NT2/D1 (cell line): ENCODE measurements around the gene BACH2.
"Not testable (repeated sequence)": the region's sequence is repeated elsewhere in the genome, so short reads cannot be mapped to it uniquely, and the experiment has no call there.

Experiments
- DNase-seq: peaks from one replicate; pipeline ENCODE4 v3.0.0-alpha.2; 2011; ENCODE audit warnings: low read depth, low spot score
- H3K27me3 ChIP-seq: 2 replicates; pipeline ENCODE4 v1.6.0; 2011; ENCODE audit warnings: mild to moderate bottlenecking; ENCODE audit not compliant: insufficient read length, insufficient read depth
- H3K36me3 ChIP-seq: 2 replicates; pipeline ENCODE4 v1.6.1; 2011; ENCODE audit warnings: mild to moderate bottlenecking, low read length, mixed read lengths; ENCODE audit not compliant: insufficient read depth, insufficient read length
- H3K4me1 ChIP-seq: 2 replicates; pipeline ENCODE4 v1.5.1; 2011; ENCODE audit not compliant: insufficient read depth, insufficient read length
- H3K4me3 ChIP-seq: 2 replicates; pipeline ENCODE4 v1.5.1; 2011; ENCODE audit warnings: low read depth; ENCODE audit not compliant: insufficient read length
- H3K9ac ChIP-seq: 2 replicates; pipeline ENCODE4 v1.6.0; 2011; ENCODE audit warnings: low read depth; ENCODE audit not compliant: insufficient read length
- H3K9me3 ChIP-seq: 2 replicates; pipeline ENCODE4 v1.5.1; 2011; ENCODE audit warnings: mild to moderate bottlenecking, low read length; ENCODE audit not compliant: insufficient read depth
- SUZ12 ChIP-seq: IDR thresholded peaks from 2 replicates; pipeline ENCODE4 v1.6.1; 2011; ENCODE audit not compliant: insufficient read length, insufficient read depth; ENCODE audit errors: extremely low read depth
- YY1 ChIP-seq: IDR thresholded peaks from 2 replicates; pipeline ENCODE4 v1.6.1; 2011; ENCODE audit not compliant: insufficient read length, insufficient read depth
- ZNF274 ChIP-seq: IDR thresholded peaks from 2 replicates; pipeline ENCODE4 v1.6.1; 2011; ENCODE audit warnings: mild to moderate bottlenecking, low read depth, low read length

The BACH2 gene

DNA sequence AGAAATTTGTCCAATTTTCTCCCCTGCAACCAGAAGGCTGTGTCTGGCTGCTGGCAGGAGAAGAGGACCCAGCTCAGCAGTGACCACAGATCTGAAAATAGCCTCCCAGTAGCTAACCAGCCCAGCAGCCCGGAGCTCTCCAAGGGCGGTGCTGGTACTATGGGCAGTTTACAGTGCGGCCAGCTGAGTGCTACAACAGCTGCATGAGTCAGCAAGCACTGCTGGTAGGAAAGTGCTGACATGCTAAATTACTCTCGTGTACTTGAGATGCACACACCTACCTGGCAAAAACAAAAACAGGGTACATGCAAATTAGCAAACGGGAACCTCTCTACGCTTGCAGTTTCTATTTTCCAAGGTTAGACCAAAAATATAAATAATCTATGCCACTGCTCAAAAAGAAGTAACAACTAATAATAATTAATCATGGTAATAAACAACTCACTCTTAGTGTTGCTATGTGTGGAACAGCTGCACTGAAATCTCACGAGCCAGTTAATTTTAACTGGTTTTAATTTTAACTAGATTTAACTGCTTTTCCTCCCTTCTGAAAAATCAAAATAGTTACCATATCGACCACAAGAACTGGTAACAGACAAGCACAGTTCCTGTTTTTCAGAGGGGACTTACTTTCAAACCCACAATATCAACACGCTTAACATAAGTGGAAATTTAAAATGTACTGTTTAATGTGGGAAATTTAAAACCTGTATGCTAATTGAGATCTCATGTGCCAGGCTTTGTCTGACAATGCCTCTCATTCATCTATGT is 10.8 kb downstream of the BACH2 start:
- Histone ChIP-seq H3K4me3 (no peak overlapping the region), H3K27me3 (no peaks in the 10 kb centered on the region), H3K36me3 (no peaks in the 10 kb centered on the region), H3K9ac (peak overlapping the region; percentile 54), H3K4me1 (peaks cover 5% of the 10 kb centered on the region), H3K9me3 (no peaks in the 10 kb centered on the region)
- DNase-seq = no peak
- TF ChIP-seq ZNF274 = no peak
- TF ChIP-seq YY1 = no peak
- TF ChIP-seq SUZ12 = no peak

DNA sequence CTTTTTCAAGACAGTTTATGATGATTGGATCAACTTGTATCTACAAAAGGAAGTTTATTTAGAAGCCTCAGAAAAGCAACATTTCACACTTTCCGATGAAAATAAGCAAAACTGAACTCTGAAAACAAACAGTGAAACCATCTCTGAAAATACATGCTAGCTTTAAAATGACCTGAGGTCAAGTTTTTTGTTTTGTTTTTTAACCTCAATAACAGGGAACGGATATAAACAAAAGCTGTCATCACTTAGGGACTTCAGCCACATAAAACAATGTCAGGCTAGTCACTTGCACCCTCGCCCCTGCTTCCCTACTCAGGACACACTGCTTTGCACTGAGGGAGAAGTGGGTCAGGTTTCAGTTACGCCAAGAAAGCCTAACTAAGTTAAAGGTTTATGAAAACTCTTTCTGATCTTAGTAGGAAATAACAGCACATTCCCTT is 11.6 kb downstream of the BACH2 start:
- TF ChIP-seq ZNF274 = no peak
- no peak for TF ChIP-seq SUZ12
- TF ChIP-seq YY1 = no peak
- Histone ChIP-seq H3K27me3 (no peaks in the 10 kb centered on the region), H3K4me3 (no peak overlapping the region), H3K36me3 (no peaks in the 10 kb centered on the region), H3K9me3 (no peaks in the 10 kb centered on the region), H3K9ac (peak overlapping the region; percentile 54), H3K4me1 (peaks cover 5% of the 10 kb centered on the region)
- no peak for DNase-seq

DNA sequence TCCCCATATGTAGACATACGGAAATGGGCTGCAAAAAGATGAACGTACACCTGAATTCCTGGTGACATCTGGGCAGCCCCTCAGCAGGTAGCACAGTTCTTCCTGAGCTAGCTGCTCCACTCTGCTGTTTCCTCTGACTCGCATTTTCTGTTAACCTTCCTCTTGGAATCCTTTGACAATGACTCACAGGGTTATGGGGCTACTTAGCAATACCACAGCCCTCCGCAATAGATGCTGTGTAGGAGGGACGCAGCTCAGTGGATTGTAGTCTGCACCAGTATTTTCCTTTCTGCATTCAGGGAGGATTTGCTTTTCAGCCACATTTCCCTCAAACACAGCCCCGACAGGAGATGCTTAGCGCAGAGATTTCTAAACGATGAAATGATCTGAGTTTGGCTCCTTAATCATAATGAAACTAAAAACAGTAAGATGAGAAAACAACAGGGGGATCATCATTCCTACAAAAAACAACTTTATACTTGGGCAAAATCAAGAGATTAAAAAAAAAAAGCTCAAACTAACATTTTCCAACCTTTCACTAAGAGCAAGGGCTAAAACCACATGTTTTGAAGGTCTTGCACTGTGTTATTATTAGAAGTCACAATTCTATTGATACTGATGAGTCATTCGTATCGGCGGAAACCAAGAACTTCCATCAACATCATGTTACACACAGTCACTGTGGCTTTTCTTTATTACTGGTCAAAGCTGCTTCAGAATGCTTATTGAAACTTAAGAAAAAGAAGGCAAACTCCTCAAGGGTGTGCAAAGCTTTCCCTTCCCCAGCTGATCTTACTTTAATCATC is 12.2 kb downstream of the BACH2 start:
- H3K4me1 ChIP-seq = peaks cover 5% of the 10 kb centered on the region
- no peak for DNase-seq
- no peak overlapping the region for H3K9ac ChIP-seq
- no peaks in the 10 kb centered on the region for H3K27me3 ChIP-seq
- no peaks in the 10 kb centered on the region for H3K36me3 ChIP-seq
- no peak overlapping the region for H3K4me3 ChIP-seq
- TF ChIP-seq YY1 (no peak), SUZ12 (no peak), ZNF274 (no peak)
- no peaks in the 10 kb centered on the region for H3K9me3 ChIP-seq

DNA sequence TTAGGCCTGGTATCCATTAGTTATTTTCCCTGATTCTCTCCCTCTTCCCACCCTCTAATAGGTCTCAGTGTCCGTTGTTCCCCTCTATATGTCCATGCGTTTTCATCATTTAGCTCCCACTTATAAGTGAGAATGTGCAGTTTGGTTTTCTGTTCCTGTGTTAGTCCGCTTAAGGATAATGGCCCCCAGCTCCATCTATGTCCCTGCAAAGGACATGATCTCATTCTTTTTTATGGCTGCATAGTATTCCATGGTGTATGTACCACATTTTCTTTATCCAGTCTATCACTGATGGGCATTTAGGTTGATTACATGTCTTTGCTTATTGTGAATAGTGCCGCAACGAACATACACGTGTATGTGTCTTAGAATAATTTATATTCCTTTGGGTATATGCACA is 14.4 kb downstream of the BACH2 start:
- not testable (repeated sequence) for H3K27me3 ChIP-seq, H3K9ac ChIP-seq, H3K9me3 ChIP-seq, H3K4me3 ChIP-seq, DNase-seq, H3K4me1 ChIP-seq, H3K36me3 ChIP-seq

DNA sequence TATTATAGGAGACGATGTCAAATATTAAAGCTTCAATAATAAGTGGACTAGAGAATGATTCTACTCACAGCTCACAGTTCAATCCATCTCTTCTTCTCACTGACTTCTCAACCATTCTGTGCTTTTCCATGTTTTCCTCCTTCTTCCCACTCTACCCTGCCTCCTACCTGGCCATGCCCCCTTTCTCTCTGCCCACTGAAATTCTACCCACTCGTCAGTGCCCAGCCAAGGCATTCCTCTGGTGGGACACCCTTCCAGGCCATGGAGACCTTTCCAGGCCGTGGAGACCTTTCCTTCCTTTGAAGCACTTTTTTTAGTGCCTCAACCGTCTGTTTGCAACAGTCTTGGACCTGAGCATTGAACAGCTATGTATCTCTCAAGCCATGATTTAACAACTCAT is 18.5 kb downstream of the BACH2 start:
- no peaks in the 10 kb centered on the region for H3K27me3 ChIP-seq

DNA sequence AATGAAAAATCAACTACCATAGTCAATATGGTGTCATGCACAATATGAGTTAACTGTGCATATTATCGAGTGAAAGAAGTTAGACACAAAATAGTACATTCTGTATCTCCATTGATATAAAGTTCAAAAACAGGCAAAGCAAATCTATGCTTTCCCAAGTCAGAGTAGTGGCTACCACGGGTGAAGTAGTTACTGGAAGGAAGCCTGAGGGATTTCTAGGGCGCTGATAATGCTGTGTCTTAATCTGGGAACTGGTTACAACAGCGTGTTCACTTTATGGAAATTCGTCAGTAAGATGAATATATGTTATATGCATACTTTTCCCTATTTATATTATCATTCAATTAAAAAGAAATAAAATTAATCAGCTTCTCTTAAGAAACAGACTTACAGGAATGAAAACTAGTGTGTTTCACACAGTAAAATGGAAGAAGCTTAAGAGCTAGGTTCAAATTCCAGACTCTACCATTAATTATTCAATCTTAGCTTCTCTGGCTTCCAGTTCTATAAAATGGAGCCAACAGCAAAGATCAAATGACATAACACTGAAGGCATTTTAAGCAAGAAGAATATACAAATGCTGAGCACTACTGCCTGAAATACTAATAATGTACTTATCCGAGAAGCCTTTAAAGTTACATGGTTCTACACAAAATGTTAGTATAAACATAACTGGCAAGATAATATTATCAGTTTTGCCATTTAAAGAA is 19.2 kb downstream of the BACH2 start:
- no peak for DNase-seq
- Histone ChIP-seq H3K9me3 (no peaks in the 10 kb centered on the region; the same call in 1 of the 2 replicates), H3K9ac (no peak overlapping the region), H3K4me1 (no peaks in the 10 kb centered on the region), H3K4me3 (no peak overlapping the region), H3K36me3 (no peaks in the 10 kb centered on the region), H3K27me3 (no peaks in the 10 kb centered on the region)
- TF ChIP-seq SUZ12 (no peak), YY1 (no peak), ZNF274 (no peak)

More for the DNA sequence above, 18.5 kb downstream of the BACH2 start:
- TF ChIP-seq SUZ12 (no peak), ZNF274 (no peak), YY1 (no peak)
- Histone ChIP-seq H3K9ac (no peak overlapping the region), H3K4me3 (no peak overlapping the region), H3K9me3 (no peaks in the 10 kb centered on the region; the same call in 1 of the 2 replicates), H3K4me1 (no peaks in the 10 kb centered on the region), H3K36me3 (no peaks in the 10 kb centered on the region)
- DNase-seq = no peak
